D721Med (cell line): ENCODE results near the gene XIRP1.

ENCODE experiments used
- DNase-seq: peaks from one replicate; pipeline ENCODE4 v3.0.0; 2011; ENCODE audit warnings: low spot score; ENCODE audit not compliant: insufficient read length
- FAIRE-seq: peaks from 2 replicates; lab custom pipeline; 2011; peaks lifted over from hg19 to GRCh38; lab: Jason Lieb, UNC
- CTCF ChIP-seq: IDR thresholded peaks from 2 replicates; pipeline ENCODE4 v1.5.1; 2012; ENCODE audit warnings: mild to moderate bottlenecking, control low read depth; ENCODE audit not compliant: insufficient read depth; ENCODE audit errors: missing control alignments

The XIRP1 gene

DNA sequence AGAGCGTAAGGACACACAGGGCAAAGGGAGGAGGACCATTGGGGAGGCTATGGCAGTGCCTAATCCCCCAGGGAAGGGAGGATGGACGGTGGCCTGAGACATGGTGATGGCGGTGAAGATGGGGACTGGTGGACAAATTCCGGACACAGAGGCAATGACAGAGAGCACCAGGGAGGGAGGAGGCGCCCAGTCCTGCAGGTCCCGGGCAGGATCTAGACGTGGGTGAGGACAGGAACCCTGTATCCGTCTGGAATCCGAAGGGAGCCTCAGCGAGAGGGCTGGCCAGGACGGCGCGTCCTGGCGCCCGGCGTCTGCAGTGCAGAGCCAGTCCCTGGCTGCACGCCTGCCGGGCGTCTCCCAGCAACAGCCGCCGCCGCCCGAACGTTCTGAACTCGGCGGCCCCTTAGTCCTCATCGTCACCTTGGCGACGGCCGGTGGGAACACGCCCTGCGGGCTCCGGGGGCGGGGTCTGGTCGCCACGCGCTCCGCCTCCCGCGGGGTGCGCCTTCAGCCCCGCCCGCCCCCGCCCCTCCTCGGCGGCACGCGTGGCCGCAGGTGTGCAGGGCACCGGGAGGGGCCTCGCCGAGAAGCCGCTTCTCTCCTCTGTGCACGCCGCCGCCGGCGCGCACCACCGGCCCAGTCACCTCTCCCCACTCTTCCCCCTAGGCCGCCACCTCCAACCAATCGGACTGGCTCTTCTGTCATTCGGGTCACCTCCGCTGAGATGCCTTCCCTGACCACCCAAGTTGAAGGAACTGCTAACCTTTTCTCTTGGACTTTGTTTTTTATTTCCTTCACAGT is 11.6 kb downstream of the XIRP1 start:
- DNase-seq (peak; percentile 88), FAIRE-seq (no peak)
- no peak for TF ChIP-seq CTCF

- TF ChIP-seq CTCF = no peak
- no peak for DNase-seq
- no peak for FAIRE-seq
Observed at GRCh38 chr3:39180183-39180545, 12.2 kb downstream of the XIRP1 start.

DNA sequence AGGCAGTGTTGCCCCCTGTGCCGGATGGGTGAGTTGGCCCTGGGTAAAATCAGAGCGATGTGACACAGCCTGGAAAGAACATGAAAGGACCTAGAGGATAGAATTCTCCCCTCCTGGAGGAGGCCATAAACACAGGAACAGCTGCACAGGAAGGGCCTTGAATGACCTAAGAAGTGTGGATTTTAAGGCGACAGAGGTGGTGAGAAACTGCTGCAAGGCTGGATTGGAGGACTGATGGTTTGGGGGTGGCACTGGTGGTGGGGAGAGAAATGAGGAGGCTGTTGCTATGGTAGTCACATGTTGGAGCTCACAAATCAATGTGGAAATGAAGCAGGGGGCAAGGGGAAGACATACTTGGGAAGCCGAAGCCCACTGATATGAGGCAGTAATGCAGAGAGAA is 13.8 kb downstream of the XIRP1 start:
- no peak for TF ChIP-seq CTCF
- FAIRE-seq (no peak), DNase-seq (no peak)

DNA sequence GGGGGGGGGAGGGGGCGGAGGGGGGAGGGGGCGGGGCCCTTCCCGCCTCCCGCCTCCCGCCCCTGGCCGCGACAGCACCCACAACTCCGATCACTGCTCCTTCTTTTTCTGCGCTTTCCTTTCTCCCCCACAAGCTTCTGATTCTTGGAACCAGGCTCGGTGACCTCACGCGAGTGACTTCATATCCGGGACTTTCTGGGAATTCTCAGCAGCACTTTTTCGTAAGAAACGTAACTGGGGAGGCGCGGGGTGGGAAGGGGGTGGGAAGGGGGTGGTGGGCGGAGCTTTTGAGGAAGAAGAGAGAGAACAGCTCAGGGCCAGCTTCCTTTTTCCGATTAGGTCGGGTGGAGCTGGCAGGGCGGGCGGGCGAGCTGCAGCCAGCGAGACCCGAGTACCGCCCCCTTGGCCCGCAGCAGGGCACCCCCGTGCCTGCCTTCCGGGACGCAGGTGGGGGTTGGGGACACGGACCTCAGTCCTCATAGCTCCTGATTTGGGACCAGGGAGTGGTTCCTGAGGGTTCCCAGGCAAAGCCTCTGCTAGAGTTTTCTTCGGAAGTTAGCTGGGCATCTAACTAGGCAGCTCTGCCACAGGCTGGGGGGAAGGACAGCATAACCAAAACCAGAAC is 14.6 kb downstream of the XIRP1 start:
- DNase-seq (peak; percentile 75), FAIRE-seq (no peak)
- TF ChIP-seq CTCF = no peak

GRCh38 chr3:39176025-39176714 is 16.2 kb downstream of the XIRP1 start:
- FAIRE-seq (no peak), DNase-seq (no peak)
- no peak for TF ChIP-seq CTCF

GRCh38 chr3:39173318-39174125 is 18.9 kb downstream of the XIRP1 start:
- no peak for TF ChIP-seq CTCF
- no peak for FAIRE-seq
- no peak for DNase-seq
